ENCODE data around the gene LGI4.

The LGI4 gene

DNA sequence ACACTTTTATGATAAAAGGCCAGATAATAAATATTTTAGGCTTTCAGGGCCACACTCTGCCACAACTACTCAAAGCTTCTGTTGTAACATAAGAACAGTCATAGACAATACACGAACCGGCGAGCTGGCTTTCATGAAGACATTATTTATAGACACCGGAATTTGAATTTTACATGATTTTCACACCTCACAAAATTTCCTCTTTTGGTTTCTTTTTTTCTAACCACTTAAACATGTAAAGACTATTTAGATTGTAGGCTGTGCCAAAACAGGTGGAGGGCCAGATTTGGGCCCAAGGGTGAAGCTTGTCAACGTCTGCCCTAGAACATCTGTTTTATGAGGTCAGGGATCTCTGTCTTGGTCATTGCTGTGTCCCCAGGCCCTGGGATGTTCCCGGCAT lies 48.9 kb downstream of the LGI4 start:
- DNase-seq (ENCODE audit: low read depth in 2 of 2) = no peak

DNA sequence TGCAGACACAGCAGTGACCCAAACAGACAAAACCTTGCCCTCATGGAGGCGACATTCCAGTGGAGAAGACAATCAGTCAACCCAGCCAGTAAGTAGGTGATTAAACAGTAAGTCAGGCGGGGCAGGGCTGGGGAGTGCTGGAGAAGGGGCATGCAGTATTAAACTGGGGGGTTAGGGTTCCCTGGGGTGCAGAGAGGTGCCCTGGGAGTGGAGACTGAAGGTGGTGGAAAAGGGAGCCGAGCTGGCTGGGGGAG lies 50.4 kb downstream of the LGI4 start:
- no peak for DNase-seq (ENCODE audit: low read depth in 2 of 2)

DNA sequence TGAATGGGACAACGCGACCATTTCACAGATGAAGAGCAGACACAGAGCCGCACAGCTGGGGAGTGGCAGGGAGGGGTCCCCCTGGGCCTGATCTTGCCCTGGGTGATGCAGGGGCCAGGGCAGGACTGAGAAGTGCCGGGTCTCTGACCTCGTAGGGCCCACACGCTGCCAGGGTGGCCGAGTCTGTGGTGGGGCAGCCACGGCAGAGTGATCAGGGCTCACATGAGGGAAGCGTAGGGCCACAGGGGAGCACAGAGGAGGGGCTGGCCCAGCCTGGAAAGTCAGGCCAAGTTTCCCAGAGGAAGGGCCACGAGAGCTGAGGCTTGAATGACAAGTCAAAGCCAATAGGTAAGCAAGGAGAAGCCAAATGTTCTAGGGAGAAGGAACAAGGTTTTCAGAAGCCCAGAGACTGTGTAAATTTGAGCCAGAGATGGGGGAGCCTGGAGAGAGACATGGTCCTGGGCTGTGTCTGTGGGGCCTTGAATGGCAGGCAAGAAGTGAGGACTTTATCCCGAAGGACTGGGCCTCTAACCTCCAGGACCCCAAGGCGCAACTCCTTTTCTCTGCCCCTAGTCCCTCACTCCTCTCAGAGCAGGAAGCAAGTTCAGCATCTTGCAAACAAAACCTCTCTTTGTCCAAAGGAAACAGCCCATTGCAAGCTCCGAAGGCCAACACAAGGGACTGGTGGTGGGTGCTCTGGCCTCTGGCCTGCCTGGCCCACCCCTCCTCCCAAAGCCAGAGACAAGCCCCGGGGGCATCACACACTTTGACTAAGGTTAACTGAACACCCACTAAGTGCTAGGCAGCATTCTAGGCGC lies 51.0 kb downstream of the LGI4 start:
- no peak for DNase-seq (ENCODE audit: low read depth in 2 of 2)

DNA sequence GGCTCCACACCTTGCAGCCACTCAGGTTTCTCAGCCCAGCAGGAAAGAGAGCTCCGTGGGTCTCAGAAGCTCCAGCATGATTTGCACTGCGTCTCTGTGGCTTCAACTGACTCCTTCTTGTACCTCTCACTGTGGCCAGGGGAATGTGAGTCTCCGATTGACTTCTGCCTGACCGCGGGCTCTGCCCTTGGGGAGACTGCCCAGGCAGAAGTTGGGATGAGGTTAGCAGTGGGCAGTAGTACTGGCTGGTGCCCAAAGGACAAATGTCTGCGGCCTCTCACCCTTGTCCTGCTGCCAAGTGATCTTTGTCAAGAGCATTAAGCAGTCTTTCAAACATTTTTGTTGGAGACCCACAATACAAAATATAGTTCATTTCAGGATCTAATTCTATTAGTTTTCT lies 53.7 kb downstream of the LGI4 start:
- no peak for DNase-seq (ENCODE audit: low read depth in 2 of 2)

DNA sequence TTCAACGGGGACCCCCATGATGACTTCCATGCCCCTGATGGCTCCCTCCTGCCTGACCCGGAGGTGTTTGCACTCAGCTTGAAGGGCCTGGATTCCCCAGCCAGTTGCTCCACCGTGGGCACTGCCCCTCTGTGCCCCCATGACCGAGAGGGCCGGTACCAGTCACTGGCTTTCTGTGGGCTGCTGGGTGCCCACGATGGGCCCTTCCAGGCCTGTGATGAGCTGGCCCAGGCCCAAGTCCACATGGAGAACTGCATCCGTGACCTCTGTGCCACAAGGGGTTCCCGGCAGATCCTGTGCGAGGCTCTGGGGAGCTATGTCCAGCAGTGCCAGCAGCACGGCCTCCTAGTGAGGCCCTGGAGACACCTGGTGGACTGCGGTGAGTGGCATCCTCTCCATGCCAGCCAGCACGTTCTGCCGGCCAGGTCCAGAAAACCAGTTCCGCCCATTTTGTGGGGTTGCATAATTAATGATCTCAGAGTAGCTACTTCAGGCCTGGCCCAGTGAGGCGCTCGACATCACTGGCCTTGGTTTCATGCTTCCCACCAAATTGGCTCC lies 54.2 kb downstream of the LGI4 start:
- no peak for DNase-seq (ENCODE audit: low read depth in 2 of 2)

DNA sequence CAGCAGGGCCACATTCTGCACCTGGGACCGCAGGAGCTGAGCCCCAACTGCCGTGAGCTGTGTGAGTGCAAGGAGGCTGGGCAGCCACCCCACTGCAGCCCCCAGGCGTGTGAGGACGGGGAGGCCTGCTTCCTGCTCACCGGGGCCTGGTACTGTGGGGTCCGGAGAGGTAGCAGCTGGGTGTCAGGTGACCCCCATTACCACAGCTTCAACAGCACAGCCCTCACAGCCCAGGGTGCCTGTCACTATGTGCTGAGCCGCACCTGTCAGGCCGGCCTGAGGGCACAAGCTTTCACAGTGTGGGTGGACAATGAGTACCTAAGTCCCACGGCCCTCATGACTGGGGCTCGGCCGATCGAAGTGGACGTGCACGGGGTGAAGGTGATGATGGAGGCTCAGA lies 55.0 kb downstream of the LGI4 start:
- DNase-seq (ENCODE audit: low read depth in 2 of 2) = no peak

DNA sequence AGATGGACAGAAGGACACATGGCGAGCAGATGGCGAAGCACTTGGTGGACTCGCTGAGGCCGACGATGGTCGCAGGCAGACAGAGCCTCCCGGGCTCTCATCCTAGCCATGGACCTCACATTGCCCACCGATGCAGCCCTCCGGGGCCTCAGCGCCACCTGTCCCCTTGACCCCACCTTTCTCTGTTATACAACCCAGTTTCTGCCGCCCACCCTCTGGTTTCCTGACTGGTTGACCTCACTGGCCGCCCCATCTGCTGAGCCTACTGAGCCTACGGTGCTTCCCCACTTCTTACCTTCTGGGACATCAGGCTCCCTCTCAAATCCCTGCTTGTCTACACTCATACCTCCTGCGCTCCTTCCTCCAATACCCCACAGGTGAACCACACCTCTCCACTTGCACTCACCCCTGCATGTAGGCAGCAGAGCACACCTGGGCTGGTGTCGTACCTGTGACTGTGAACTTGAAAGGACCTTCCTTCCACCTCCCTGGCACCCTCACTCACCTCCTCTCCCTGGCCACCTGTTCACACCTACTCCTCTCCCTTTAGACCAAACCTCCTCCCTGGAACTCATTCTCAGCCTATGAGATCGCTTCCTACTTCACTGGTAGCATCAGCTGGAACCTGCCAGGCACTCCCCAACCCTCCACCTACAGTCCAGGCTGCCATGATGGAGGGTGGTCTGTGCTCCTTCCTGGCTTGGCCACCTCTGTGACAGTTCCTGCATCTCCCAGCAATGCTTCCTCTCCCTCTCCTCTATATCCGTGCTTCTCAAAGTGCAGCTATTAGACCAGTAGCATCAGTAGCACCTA lies 57.2 kb downstream of the LGI4 start:
- DNase-seq (ENCODE audit: low read depth in 2 of 2) = no peak

DNA sequence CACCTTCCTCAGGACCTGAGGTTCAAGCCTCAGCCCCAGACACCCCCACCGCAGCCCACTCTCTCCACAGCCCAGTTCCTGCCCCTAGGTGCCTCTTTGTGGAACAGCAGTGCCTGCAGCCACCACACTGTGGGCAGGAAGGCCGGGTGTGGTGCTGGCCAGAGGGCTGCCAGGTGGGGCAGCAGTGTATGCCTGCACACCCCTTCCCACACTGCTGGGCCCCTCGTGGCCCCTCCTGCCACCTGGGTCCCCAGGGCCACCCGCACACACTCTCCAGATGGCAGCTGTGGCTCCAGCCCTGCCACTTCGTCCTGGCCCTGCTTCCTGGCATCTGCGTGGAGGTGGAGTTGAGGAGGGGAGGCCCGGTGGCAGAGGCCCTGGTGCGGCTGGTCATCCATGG lies 58.2 kb downstream of the LGI4 start:
- no peak for DNase-seq (ENCODE audit: low read depth in 2 of 2)

DNA sequence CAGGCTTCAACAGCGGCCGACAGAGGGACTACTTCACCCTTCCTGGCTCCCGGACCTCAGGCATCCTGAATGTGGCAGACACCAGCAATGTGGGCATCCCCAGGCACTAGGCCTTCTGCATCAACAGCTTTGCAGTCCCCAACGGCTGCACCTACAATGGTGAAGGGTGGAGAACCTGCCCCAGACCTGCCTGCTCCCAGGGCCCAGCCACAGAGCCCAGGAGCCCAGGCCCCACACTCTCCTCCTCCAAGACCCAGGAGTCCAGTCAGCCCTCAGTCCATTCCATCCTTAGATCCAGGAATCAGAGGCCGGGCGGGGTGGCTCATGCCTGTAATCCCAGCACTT lies 58.9 kb downstream of the LGI4 start:
- no peak for DNase-seq (ENCODE audit: low read depth in 2 of 2)

DNA sequence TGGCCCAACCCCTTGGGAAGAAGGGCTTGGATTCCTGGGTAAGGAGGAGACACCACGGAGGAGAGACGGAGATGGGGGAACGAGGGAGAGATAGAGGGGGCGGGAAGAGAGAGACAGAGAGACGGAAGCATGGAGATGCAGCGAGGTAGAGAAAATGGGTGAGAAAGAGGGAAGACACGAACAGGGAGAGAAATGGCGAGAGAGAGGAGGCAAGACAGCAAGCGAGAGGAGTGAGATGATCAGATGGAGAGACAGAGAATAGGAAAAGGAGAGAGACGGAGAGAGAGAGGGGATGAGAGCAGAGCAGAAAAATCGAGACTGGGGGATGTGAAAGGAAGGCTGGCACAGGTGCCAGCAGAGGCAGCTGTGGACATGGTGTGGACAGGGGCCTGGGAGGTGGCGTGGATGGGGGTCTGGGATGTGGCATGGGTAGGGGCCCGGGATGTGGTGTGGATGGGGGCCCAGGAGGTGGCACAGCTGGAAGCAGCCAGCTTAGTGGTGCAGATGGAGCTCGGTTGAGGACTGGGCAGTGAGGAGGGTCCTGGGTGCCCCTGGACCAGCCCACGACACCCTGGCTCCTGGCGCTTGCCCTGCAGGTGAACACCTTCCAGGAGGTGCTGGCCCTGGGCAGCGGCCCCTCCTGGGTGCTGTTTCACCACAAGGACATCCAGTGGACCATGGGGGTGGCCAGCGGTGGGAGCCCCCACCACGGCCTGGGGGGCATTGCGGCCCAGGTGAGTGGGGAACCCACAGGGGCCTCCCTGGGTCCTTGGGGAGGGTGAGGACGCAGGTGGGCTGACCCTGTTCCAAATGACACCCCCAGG lies 59.4 kb downstream of the LGI4 start:
- no peak for DNase-seq (ENCODE audit: low read depth in 2 of 2)

All from stimulated activated CD8-positive, alpha-beta memory T cell treated with anti-CD3 and anti-CD28 coated beads, Interleukin-2, amount 100 ng/mL, for 1 hour (primary cell).